Measurements from ENCODE around the gene GADD45B. TPM values are rescaled to one million over a fixed set of nuclear protein-coding genes. Genes with fewer than 3 reads are reported as not detected.

Gene GADD45B
- total RNA-seq, 6 experiments from 2014 or later, result 39.0 to 176 (median 127) TPM

DNA sequence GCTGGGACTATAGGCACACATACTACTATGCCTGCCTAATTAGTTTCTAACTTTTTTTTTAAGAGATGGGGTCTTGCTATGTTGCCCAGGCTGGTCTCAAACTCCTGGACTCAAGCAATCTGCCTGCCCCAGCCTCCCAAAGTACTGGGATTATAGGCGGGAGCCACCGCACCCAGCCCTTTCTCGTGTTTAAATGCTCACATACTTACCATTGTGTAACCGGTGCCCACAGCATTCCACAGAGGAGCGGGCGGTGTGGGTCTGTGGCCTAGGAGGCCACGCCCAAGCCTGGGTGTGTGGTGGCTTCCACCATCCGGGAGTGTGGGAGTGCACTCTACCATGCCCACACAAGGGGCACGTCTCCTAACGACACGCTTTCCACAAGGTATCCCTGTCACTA lies 26.9 kb upstream of the GADD45B start:
- WGBS (ENCODE audit: insufficient coverage, low coverage, low lambda C conversion rate, missing lambda C conversion rate), result 93% methylated on average over 8 of the region's 11 CpGs
- Histone ChIP-seq H3K9me3 (no peaks in the 10 kb centered on the region), H3K4me1 (no peaks in the 10 kb centered on the region), H3K27me3 (no peaks in the 10 kb centered on the region), H3K36me3 (no peaks in the 10 kb centered on the region), H3K4me3 (no peak overlapping the region), H3K27ac (no peak overlapping the region)
- DNase-seq (no peak), ATAC-seq (no peak)
- TF ChIP-seq POLR2A (IDR thresholded peaks at IDR 0.05), result no peak
- TF ChIP-seq, protein P1, sequence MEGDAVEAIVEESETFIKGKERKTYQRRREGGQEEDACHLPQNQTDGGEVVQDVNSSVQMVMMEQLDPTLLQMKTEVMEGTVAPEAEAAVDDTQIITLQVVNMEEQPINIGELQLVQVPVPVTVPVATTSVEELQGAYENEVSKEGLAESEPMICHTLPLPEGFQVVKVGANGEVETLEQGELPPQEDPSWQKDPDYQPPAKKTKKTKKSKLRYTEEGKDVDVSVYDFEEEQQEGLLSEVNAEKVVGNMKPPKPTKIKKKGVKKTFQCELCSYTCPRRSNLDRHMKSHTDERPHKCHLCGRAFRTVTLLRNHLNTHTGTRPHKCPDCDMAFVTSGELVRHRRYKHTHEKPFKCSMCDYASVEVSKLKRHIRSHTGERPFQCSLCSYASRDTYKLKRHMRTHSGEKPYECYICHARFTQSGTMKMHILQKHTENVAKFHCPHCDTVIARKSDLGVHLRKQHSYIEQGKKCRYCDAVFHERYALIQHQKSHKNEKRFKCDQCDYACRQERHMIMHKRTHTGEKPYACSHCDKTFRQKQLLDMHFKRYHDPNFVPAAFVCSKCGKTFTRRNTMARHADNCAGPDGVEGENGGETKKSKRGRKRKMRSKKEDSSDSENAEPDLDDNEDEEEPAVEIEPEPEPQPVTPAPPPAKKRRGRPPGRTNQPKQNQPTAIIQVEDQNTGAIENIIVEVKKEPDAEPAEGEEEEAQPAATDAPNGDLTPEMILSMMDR (IDR thresholded peaks at IDR 0.05), result no peak
- intact Hi-C loops (cut with DNase I), result no loop called here

GRCh38 chr19:2451138-2451537 lies 24.8 kb upstream of the GADD45B start:
- Histone ChIP-seq H3K36me3 (no peaks in the 10 kb centered on the region), H3K4me3 (no peak overlapping the region), H3K27ac (no peak overlapping the region), H3K9me3 (no peaks in the 10 kb centered on the region), H3K27me3 (no peaks in the 10 kb centered on the region), H3K4me1 (peaks cover 0 to 4% (median 0%) of the 10 kb centered on the region in 4 donors)
- no peak for DNase-seq
- ATAC-seq, result no peak
- intact Hi-C loops (cut with DNase I), result no loop called here
- 94% methylated on average over 3 of the region's 7 CpGs for WGBS (ENCODE audit: insufficient coverage, low coverage, low lambda C conversion rate, missing lambda C conversion rate)
- no peak for TF ChIP-seq POLR2A (IDR thresholded peaks at IDR 0.05)
- TF ChIP-seq, protein P1 (IDR thresholded peaks at IDR 0.05), result no peak

- H3K4me1 ChIP-seq, result peaks cover 0 to 4% (median 0%) of the 10 kb centered on the region in 4 donors
- no peak for TF ChIP-seq POLR2A (IDR thresholded peaks at IDR 0.05)
- TF ChIP-seq, protein P1 (IDR thresholded peaks at IDR 0.05), result no peak
- no peak for DNase-seq
- no peaks in the 10 kb centered on the region for H3K9me3 ChIP-seq
- no peak overlapping the region for H3K4me3 ChIP-seq
- intact Hi-C loops (cut with DNase I), result no loop called here
- no peak for ATAC-seq
- H3K27ac ChIP-seq, result no peak overlapping the region
- no peaks in the 10 kb centered on the region for H3K27me3 ChIP-seq
- 87% methylated on average over 3 of the region's 18 CpGs for WGBS (ENCODE audit: insufficient coverage, low coverage, low lambda C conversion rate, missing lambda C conversion rate)
- H3K36me3 ChIP-seq, result no peaks in the 10 kb centered on the region
Observed at GRCh38 chr19:2451741-2452140, 24.2 kb upstream of the GADD45B start.

DNA sequence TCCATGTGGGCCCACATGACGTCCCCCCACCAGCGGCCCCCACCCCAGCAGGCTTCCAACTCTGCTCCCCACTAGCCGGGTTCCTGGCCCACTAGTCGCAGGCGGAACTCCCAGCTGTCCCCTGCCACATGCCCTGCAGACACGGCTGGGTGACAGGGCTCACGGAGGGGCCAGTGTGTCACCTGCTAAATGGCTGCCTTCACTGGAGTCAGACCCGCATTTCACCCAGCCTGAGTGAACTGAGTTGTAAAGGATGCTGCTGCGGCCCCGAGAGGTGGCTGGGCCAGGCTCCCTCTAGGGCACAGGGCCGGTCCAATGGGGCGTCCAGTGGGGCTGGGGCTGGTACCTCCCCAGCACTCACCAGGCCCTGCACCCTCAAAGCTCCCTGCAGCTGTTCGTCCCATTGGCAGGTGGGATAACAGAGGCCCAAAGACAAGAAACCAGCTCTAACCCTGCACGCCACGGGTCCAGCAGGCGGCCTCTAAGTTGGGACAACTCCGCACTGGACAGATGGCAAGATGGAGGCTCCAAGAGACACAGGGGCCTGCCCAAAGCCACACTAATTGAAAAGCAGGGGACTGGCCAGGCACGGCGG lies 22.4 kb upstream of the GADD45B start:
- no peak for DNase-seq
- Histone ChIP-seq H3K4me1 (peaks cover 0 to 15% (median 7%) of the 10 kb centered on the region in 4 donors), H3K4me3 (no peak overlapping the region), H3K27me3 (no peaks in the 10 kb centered on the region), H3K27ac (no peak overlapping the region), H3K9me3 (no peaks in the 10 kb centered on the region), H3K36me3 (no peaks in the 10 kb centered on the region)
- 79% methylated on average over 2 of the region's 19 CpGs for WGBS (ENCODE audit: insufficient coverage, low coverage, low lambda C conversion rate, missing lambda C conversion rate)
- no peak for ATAC-seq
- TF ChIP-seq, protein P1 (IDR thresholded peaks at IDR 0.05), result no peak
- no peak for TF ChIP-seq POLR2A (IDR thresholded peaks at IDR 0.05)
- intact Hi-C loops (cut with DNase I), result no loop called here
